GM18520 (cell line): Measurements from ENCODE around the gene ZNF135.

Source experiments
- ATAC-seq: cut with Tn5 transposase; IDR thresholded peaks from one replicate; pipeline ENCODE4 v1.9.1; 2021; ENCODE audit not compliant: unreplicated experiment

Gene ZNF135

DNA sequence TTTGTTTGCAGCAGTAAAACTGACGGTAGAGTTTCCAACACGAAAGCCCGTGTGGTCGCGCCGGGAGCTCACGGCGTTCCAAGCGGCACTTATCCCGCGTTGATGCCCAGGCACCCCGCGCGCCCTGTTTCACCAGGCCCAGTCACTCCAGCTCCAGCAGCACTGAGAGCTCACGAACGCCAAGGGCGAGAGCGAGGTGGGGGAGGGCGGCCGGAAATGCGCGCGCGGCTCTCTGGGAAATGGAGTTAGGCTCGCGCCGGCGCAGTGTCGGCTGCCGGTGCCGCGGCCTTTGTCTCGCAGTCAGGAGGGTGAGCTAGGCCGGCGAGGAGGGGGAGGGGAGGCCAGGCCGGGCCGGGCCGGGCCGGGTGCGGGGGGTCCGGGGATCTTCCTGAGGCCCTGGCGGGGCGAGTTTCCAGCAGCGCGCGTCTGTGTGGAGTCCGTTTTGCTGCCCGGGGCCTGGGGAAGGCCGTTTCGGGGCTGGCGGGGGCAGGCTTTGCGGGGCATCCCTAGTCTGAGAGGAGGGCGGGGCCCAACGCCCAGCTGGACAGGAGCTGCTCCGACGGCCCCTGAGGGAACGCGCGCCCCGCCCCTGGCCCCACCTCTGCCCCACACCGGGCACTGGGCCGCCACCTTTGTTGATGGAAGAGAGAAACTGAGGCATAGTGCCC is at the start of gene ZNF135:
ZNF135 (plus strand) TSS at position 280 of the 668 bp plus-strand sequence. CDS start 721 bp downstream, outside the sequence.
- no peak for ATAC-seq

DNA sequence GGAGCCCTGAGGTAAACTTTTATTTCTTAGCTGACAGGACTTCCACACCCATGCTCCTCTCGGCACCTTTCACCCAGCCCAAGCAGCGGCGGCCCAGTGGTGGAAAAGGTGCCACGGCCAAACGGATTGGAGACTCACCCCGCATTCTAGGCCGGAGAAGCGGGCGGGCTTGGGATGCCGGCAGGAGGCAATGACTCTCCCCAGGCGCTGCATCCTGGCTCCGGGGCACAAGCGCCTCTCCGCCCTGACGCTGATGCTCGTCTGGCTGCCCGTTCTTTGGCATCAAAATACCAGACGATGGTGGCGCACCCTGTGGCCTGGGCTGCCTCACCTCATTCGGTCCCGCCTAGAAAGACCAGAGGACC is 49.8 kb upstream of the ZNF135 start:
- ATAC-seq, result no peak

DNA sequence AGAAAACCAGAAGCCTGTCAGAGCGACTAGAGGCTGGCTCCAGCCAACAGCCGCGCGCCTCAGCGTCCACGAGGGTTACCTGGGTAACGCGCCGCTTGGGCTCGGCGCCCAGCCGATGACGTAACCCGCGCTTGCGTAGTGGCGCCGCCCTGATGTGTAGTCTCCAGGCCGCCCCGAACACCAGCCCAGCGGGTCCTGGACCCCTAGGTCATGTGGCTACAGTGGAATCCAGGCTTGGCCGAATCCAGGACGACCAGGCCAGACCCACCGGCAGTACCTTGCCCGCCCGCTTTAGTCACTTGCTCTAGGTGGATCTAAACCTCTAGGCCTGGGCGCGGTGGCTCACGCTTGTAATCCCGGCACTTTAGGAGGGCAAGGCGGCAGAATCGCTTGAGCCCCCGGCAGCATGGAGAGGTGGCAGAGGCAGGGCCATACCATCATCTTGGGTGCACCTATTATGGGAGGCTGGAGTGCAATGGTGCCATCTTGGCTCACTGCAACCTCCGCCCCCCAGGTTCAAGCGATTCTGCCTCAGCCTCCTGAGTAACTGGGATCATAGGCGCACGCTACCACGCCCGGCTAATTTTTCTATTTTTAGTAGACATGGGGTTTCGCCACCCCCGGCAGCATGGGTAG is 49.3 kb upstream of the ZNF135 start:
- no peak for ATAC-seq

DNA sequence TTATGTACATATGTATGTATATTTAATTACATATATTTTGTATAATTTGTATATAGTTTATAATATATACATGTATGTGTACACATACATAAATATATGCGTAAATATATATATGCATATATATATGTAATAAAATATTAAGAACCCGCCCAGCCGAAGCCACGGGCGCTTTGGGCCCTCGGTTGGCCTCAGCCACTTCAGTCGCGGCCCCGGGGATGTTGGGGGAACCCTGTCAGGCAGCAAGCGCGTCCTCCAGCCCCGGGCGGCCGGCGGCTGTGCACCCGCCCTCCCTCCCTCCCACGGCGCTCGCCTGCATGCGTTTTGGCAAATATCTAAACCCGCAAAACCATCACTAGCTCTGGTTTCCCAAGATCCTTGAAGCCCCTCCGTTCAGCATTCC is 48.6 kb upstream of the ZNF135 start:
- no peak for ATAC-seq

DNA sequence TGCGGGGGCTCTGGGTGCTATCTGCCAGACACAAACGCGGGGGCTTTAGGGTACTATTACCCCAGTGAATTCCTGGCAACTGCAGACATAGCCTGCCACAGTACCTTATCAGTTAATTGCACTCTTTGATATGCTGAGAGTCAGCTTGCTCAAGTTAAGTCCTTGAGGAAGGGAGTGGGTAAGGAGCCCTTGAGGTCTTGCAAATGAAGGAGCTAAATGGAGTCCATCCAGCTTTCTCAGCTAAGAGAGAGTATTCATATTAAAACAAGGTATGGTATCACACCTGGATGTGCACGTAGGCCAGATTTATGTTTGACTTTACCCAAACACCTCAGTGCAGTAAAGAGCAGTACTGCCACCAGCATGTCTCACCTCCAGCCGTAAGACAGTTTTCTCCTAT is 44.9 kb upstream of the ZNF135 start:
- no peak for ATAC-seq

DNA sequence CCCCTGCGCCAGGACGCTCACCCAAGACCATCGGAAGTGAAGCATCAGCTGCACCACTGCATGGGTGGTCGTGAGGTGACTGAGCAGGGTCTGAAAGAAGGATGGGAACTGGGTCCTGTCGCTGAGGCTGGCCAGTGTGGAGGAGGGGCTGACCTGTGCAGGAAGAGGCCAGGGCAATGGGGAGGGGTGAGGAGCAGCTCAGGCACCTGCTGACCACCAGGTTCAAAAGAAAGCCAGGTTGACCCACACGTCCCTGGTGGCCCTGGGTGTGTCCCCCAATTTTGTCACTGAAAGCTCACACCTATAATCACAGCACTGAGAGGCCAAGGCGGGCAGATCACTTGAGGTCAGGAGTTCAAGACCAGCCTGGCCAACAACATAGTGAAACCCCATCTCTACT is 39.0 kb upstream of the ZNF135 start:
- ATAC-seq, result no peak

DNA sequence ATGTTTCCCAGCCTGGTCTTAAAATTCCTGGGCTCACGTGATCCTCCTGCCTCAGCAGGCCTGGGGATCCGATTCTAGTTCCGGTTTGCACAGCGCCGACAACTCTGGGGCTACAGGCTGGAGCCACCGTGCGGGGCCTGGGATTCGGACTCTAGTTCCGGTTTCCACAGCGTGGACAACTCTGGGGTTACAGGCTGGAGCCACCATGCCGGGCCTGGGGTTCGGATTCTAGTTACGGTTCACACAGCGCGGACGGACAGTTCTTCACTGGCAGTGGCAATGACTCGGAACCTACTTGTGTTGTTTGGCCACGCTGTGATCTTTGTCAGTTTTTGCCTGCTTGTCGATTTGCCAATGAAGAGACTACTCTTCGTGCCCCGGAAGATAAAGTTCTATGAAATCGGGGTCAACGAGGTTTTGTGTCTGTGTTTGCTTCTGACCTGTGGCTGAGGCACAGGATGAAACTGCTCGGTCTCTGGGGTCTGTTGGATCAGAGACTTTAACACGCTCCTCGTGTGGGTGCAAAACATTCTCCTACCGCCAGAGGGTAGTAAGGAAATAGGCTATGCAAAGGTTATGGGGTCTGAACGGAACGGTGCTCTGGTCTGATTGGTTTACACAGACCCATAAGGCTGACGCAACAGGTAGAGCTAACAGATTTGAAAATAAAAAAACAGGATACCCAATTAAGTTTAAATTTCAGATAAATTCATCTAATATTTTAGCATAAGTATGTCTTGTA is 37.4 kb upstream of the ZNF135 start:
- no peak for ATAC-seq

DNA sequence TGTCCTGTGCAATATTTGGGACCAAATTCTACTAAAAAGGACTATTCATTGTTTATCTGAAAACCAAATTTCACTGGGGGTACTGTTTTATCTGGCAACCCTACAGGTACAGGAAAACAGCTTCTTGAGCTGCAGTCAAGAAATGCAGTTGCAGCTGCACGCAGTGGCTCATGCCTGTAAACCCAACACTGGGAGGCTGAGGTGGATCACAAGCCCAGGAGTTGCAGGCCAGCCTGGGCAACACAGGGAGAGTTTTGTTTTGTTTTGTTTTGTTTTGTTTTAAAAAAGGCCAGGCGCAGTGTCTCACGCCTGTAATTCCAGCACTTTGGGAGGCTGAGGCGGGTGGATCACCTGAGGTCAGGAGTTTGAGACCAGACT is 36.8 kb upstream of the ZNF135 start:
- no peak for ATAC-seq

DNA sequence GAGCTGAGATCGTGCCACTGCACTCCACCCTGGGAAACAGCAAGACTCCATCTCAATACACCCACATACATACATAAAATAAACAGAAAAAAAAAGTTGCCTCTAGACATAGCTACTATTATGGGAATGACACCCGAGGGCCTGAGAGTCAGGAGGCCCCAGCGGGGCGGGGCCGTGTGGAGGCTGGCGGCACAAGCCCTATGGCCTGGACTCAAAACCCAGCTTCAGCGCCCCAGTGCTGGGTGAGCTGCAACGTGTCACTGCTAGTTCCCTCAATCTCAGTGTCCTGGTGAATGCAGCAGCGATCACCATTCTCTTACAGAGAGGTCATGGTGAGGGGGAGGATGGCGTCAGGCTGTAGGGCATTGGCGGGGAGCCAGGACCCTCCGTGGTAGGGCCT is 34.4 kb upstream of the ZNF135 start:
- no peak for ATAC-seq

DNA sequence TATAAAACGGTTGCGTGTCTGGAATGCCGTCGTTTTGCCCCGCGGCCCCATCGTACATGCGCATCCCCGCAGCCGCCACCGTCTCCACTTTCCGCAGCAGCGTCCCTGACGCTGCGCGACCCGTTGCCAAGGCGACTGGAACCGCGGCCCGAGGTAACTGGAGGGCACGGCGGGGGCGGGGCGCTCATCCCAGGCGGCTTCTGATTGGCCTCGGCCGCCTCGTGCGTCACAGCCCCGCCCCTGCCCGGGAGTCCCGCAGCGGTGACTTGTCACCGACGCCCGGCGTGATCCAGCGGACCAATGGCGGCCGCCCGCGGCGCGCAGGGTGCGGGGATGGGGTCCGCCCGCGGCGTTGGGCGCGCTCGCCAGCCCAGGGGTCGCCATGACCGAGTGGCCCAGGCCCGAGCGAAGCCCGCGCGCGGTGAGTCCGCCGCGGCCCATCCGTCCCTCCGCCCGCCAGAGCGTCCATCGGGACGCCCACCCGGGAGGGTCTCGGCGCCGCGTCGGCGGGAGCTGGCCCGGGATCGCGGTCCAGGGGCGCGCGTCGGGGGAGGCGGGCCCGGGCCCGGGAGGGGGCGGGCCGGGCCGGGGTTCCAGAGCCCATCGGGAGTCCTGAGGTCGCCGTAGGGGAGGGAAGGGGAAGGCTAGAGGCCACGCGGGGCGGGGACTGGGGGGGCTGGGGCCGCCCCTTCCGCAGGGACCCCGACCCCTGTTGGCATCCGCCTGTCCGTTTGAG is 25.2 kb upstream of the ZNF135 start, which contains the start of gene ZSCAN1:
ZSCAN1 (plus strand) TSS at position 285 of the 736 bp plus-strand sequence. CDS start 3,812 bp downstream, outside the sequence.
- no peak for ATAC-seq

DNA sequence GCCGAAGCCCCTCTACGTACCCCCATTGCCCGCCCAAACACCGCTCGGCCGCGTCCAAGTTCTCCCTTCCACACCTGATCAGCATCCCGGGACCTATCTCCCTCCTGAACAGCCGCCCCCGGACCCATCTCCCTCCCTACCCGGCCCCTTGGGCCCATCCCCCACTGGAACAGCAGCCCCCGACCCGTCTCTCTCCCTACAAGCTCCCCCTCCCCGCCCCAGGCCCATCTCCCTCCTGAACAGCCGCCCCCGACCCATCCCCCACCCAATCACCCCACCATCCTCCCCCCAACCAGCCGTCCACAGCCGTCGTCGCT is 24.6 kb upstream of the ZNF135 start:
- no peak for ATAC-seq

DNA sequence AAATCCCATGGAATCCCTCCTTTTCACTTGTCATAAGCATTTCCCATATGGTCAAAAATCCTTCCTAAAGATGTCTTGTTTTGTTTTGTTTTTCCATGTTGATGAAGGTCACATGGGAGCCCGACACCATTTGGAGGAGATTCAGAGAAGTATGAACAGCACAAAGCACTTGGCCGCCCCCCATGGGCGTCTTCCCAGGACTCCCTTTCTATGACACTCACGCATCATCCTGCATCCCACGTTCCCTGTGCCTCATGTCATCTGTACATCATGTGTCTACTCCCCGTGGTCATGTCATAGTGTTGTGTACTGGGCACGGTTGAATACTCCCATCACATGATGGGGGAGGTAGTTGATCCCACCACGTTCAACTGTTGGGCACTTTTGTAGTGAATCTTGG is 23.2 kb upstream of the ZNF135 start:
- no peak for ATAC-seq

DNA sequence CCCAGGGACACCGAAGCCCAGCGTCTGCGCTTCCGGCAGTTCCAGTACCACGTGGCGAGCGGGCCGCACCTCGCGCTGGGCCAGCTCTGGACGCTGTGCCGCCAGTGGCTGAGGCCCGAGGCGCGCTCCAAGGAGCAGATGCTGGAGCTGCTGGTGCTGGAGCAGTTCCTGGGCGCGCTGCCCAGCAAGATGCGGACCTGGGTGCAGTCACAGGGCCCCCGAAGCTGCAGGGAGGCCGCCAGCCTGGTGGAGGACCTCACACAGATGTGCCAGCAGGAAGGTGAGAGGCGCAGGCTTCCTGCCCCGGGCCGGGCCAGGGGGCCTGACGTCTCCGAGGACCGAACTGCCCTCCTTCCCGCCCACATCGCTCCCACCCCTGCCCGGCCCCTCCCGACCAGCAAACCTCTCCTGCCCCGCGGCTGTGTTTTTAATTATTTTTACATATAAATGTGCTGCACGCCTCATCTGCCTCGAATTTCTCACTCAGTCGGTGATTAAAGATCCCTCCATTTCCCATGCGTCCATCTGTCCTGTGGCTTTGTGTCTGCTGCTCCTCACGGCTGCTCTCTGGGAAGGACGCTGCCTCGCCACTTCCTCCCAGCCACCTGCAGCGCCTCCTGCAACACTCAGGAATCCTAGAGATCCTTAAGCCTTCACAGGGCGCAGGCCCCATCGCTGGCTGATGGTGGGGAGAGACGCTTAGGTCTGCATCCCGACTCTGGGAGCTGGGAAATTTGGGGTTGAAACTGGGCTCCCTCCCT is 21.0 kb upstream of the ZNF135 start:
- ATAC-seq, result no peak

DNA sequence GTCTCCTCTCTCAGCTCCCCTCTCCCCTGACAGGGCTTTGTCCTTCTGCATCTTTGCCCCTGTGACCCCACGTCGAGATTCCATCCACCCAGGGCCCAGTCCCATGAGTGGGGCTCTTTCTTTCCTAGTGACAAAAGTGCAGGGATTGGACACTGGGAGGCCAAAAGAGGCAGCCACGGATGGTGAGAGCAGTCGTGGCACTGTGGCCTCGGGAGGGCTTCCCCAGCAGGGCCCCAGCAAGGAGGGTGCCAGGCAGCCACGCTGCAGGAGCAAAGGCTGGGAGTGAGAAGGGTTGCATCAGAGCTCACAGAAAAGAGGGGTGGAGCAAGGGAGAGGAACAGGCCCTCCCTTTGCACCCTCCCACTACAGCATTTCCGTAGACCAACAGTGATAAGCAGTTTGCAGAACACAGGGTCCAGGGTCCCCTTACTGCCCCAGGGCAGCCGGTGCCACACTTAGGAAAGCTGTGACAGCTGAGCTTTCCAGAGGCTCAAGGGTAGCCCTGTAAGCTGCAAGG is 20.3 kb upstream of the ZNF135 start:
- ATAC-seq, result no peak

DNA sequence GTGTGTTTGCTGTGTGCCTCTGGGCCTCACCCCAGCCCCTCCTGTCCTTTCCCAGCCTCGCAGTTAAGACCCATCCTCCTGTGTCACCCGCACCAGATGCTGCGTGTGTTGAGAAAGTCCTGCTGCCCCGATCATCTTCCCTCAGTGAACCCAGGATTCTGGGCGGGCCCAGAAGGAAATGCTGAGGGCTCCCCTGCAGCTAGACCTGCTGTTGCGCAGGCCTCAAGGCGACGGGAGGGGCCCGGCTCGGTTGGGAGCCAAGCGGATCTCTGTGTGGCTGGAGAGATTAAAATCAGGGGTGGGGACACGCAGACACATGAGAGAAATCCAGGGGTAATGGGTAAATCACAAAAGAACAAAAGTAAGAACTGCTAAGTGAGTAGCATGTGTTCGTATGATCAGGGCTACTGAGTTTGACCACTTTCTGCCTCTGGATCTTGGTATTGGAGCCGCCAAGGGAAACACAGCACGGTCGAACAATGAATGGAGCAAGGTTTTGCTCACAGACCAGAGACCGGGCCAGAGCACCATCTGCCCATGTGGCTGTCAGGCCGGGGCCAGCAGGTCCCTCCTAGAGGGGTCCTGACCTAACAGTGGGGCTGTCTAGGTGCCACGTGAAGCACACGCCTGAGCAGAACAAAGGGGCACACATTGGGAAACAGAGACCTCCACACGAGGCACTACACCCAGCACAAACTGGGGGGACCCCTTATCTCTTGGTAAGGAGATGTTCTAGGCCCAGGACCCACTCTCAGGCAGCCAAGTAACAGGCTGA is 18.1 kb upstream of the ZNF135 start:
- no peak for ATAC-seq

DNA sequence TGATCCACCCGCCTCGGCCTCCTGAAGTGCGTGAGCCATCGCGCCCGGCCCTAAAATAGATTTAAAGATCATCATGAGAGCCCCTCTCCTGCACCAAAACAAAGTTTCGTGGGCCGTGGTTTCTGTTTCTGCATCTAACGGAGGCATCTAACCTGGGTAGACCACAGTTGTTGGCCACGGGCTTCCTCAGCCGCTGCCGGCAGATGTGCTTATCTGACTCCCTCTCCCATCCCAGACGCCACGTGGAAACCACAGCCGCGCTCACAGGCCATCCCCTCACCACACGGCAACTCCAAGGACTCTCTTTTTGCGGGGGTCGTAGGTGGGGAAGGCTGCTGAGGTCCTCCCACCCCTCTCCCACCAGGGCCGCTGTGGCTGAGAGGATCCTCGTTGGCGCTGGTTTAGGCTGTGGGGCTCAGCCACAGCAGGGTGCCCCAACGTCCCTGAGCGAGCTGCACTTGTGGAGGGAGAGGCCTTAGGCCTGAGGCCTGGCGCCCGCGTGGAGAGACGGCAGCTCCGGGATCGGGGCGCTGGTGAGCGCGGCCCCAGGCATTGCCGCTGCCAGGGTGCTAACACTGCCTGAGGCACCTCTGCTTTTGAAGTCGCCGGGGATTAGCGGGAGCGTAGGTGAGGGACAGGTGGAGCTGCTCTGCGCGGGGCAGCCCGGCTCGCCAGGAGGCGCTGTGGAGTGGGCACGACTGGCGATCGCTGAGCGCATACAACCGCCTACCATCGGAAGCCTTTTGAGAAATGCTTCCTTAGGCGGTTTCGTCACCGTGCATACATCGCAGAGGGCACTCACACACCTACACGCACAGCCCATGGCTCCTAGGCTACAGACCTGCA is 16.4 kb upstream of the ZNF135 start:
- no peak for ATAC-seq

DNA sequence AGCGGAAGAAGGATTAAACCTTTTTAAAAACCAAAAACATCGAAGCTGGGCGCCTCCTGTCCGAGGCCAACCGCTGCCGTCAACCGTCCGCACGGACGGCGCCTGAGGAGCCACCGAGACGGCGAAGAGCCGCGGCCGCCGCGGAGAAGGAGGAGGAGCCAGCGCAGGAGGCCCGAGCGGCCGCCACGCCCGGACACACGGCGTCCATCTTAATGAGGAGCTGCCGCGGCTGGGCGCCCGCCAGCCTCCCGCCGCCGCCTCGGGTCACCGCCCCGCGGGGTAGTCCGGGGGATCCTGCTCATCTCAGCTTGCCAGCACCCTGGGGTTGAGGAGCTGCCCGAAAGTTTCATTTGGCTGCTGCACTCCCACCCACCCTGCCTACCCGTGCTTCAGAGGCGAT is 14.7 kb upstream of the ZNF135 start:
- no peak for ATAC-seq

DNA sequence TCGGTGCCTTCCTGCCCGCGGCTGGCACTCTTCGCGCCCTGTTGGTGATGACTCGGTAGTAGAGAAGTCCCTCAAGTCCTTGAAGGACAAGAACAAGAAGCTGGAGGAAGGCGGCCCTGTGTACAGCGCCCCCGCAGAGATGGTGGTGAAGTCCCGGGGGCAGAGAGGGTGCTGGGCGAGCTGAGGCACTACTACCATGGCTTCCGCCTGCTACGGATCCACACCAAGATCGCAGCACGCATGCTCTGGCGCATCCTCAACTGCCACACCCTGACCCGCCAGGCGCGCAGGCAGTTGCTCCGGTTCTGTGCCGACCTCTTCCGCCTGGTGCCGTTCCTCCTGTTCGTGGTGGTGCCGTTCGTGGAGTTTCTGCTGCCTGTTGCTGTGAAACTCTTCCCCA is 14.2 kb upstream of the ZNF135 start:
- no peak for ATAC-seq

DNA sequence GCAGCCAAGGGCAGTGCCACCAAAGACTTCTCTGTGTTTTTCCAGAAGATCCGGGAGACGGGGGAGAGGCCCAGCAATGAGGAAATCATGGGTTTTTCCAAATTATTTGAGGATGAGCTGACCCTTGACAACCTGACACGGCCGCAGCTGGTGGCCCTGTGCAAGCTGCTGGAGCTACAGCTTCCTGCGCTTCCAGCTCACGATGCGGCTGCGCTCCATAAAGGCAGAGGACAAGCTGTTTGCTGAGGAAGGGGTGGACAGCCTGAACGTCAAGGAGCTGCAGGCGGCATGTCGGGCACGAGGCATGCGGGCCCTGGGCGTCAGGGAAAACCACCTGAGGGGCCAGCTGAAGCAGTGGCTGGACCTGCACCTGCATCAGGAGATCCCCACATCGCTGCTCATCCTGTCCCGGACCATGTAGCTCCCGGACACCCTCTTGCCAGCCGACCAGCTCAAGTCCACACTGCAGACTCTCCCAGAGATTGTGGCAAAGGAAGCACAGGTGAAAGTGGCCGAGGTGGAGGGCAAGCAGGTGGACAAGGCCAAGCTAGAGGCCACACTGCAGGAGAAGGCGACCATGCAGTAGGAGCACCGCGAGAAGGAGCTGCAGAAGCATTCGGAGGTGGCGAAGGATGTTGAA is 13.6 kb upstream of the ZNF135 start:
- no peak for ATAC-seq
